ENCODE measurements around the gene HAUS3.

DNA sequence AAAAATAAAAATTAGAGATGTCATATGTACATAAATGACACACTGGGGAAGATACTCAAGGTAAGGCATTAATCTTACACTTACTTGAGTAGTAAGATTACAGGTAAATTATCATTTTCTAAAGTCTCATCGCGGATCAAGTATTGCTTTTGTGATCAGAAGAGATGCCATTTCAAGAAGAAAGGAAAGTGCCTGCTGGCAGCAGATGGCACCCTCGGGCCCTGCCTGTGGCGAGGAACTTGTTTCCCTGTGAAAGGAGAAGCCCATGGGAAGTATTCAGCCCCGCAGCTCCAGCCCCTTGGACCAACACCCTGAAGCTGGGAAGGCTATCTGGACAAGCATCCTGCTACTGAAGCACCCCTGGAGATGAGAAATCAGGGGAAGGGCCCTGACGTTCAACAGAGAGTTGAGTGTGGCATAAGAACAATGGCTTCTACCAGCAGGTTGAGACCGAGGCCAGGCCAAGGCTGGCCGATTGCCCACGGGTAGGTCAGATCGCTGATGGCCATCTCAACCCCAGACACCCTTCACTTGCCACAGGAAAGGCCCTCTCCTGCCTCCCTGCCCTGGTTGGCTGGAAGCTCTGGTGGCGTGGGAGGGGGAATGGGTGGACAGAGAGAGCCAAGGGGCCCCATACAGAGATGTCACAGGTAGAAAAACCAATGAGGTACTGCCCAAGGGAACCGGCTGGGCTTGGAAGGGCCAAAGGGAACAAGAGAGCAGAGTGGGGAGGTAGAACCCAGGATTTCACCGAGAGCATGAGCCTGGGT is 38.8 kb upstream of the HAUS3 start:
- no peak for TF ChIP-seq CTCF (IDR thresholded peaks at IDR 0.05; ENCODE audit: low read depth, low read length)
- no peak for TF ChIP-seq POLR2A (IDR thresholded peaks at IDR 0.05; ENCODE audit: extremely low read depth, insufficient read length)
